Neural cell (in vitro differentiated cells): ENCODE data around the gene TMEFF2. TPM values are rescaled to one million over a fixed set of nuclear protein-coding genes. Genes with fewer than 3 reads are reported as not detected.

ENCODE experiments used
- H2AFZ ChIP-seq: fragments of 200-600, 300-800 bp; sonication (generic), shearing (Covaris generic); 2 replicates; pipeline ENCODE4 v1.6.0; 2014; ENCODE audit warnings: low read depth, mild to moderate bottlenecking, antibody characterized with exemption, low read length, moderate library complexity
- H3F3A ChIP-seq: fragments of 200-600 bp; shearing (Covaris generic); 2 replicates; pipeline ENCODE4 v1.6.1; 2016; ENCODE audit warnings: mild to moderate bottlenecking, moderate library complexity, mixed read lengths, antibody characterized with exemption, low read length; ENCODE audit not compliant: insufficient read depth, poor library complexity, severe bottlenecking
- H3K27ac ChIP-seq: fragments of 200-600, 300-800 bp; sonication (generic), shearing (Covaris generic); 2 replicates; pipeline ENCODE4 v1.5.1; 2014; ENCODE audit warnings: mild to moderate bottlenecking, low read length, moderate library complexity
- H3K27me3 ChIP-seq: fragments of 300-800, 200-600 bp; sonication (generic), shearing (Covaris generic); 2 replicates; pipeline ENCODE4 v1.6.0; 2014; ENCODE audit warnings: mild to moderate bottlenecking, low read depth, low read length, moderate library complexity; ENCODE audit not compliant: insufficient read depth
- H3K36me3 ChIP-seq: fragments of 300-800, 200-600 bp; sonication (generic), shearing (Covaris generic); 2 replicates; pipeline ENCODE4 v1.5.1; 2014; ENCODE audit warnings: mild to moderate bottlenecking, antibody characterized with exemption, low read length, moderate library complexity; ENCODE audit not compliant: insufficient read depth
- H3K4me2 ChIP-seq: fragments of 300-800, 200-600 bp; sonication (generic), shearing (Covaris generic); 2 replicates; pipeline ENCODE4 v1.6.0; 2014; ENCODE audit warnings: mild to moderate bottlenecking, low read length
- H3K4me3 ChIP-seq: fragments of 300-800, 200-600 bp; sonication (generic), shearing (Covaris generic); 2 replicates; pipeline ENCODE4 v1.5.1; 2014; ENCODE audit warnings: mild to moderate bottlenecking, low read length, moderate library complexity
- H3K79me2 ChIP-seq: fragments of 200-600 bp; shearing (Covaris generic); replicated peaks from 2 replicates; pipeline ENCODE4 v1.6.0; 2014; ENCODE audit warnings: mild to moderate bottlenecking, low read length, moderate library complexity; ENCODE audit not compliant: insufficient read depth
- H3K9ac ChIP-seq: fragments of 300-800, 200-600 bp; sonication (generic), shearing (Covaris generic); 2 replicates; pipeline ENCODE4 v1.6.1; 2016; ENCODE audit warnings: mild to moderate bottlenecking, low read length, mixed read lengths
- H3K9me2 ChIP-seq: fragments of 200-600 bp; shearing (Covaris generic); 2 replicates; pipeline ENCODE4 v1.6.1; 2016; ENCODE audit warnings: mild to moderate bottlenecking, low read length, mixed read lengths; ENCODE audit not compliant: insufficient read depth
- H3K9me3 ChIP-seq: fragments of 200-600, 300-800 bp; sonication (generic), shearing (Covaris generic); 2 replicates; pipeline ENCODE4 v1.6.1; 2016; ENCODE audit warnings: mild to moderate bottlenecking, mixed run types, low read length, moderate library complexity, mixed read lengths
- H4K20me1 ChIP-seq: fragments of 200-600 bp; shearing (Covaris generic); 2 replicates; pipeline ENCODE4 v1.6.1; 2016; ENCODE audit warnings: mild to moderate bottlenecking, mixed run types; ENCODE audit not compliant: insufficient read depth
- CTCF ChIP-seq: fragments of 450-650 bp; IDR thresholded peaks from 2 replicates; pipeline ENCODE4 v1.5.1; 2014; ENCODE audit warnings: antibody characterized with exemption, mild to moderate bottlenecking, moderate library complexity; ENCODE audit not compliant: poor library complexity, severe bottlenecking
- EP300 ChIP-seq: fragments of 450-650 bp; conservative IDR thresholded peaks from 2 replicates; pipeline ENCODE4 v1.6.1; 2014; ENCODE audit warnings: antibody characterized with exemption, mild to moderate bottlenecking, moderate library complexity; ENCODE audit not compliant: poor library complexity, severe bottlenecking
- EZH2 ChIP-seq: fragments of 200-600, 300-800 bp; shearing (Covaris generic), sonication (generic); IDR thresholded peaks from 2 replicates; pipeline ENCODE4 v1.6.1; 2014; ENCODE audit warnings: antibody characterized with exemption, low read length, borderline replicate concordance, mild to moderate bottlenecking; ENCODE audit not compliant: insufficient read depth, poor library complexity, severe bottlenecking
- MXI1 ChIP-seq: fragments of 450-650 bp; conservative IDR thresholded peaks from 2 replicates; pipeline ENCODE4 v1.6.1; 2014; ENCODE audit warnings: antibody characterized with exemption, mild to moderate bottlenecking; ENCODE audit not compliant: poor library complexity, severe bottlenecking
- POLR2AphosphoS5 ChIP-seq: IDR thresholded peaks from 2 replicates; pipeline ENCODE4 v1.6.1; 2012
- RAD21 ChIP-seq: fragments of 450-650 bp; conservative IDR thresholded peaks from 2 replicates; pipeline ENCODE4 v1.6.1; 2014; ENCODE audit warnings: antibody characterized with exemption, mild to moderate bottlenecking, moderate library complexity
- REST ChIP-seq: IDR thresholded peaks from 2 replicates; pipeline ENCODE4 v1.6.1; 2012; ENCODE audit warnings: borderline replicate concordance
- SMC3 ChIP-seq: fragments of 450-650 bp; conservative IDR thresholded peaks from 2 replicates; pipeline ENCODE4 v1.6.1; 2014; ENCODE audit warnings: antibody characterized with exemption, mild to moderate bottlenecking, moderate library complexity; ENCODE audit not compliant: poor library complexity
- TAF1 ChIP-seq: IDR thresholded peaks from 2 replicates; pipeline ENCODE4 v1.6.1; 2012; ENCODE audit warnings: low read depth
- polyA plus RNA-seq: library from polyadenylated mRNA; depleted of rRNA; stranded (reverse); fragments of >200 nt; gene quantifications from 2 replicates; pipeline ENCODE4 v1.2.3, GENCODE V29; 2014

TMEFF2 gene
- polyA plus RNA-seq, 1 donor from 2014 or later = 24.6 TPM

- H3K9me3 ChIP-seq = no peaks in the 10 kb centered on the region
- no peak overlapping the region for H3K4me2 ChIP-seq
- H4K20me1 ChIP-seq = no peaks in the 10 kb centered on the region
- H3K79me2 ChIP-seq = no peaks in the 10 kb centered on the region
- no peak overlapping the region for H3K27ac ChIP-seq
- H3K9ac ChIP-seq = no peak overlapping the region
- H3K9me2 ChIP-seq = no peaks in the 10 kb centered on the region
- peaks cover 3% of the 10 kb centered on the region for H3F3A ChIP-seq
- no peaks in the 10 kb centered on the region for H3K27me3 ChIP-seq
- H3K4me3 ChIP-seq = no peak overlapping the region
- TF ChIP-seq MXI1 (no peak), REST (no peak), SMC3 (no peak), CTCF (no peak), EP300 (no peak), TAF1 (no peak), RAD21 (no peak), EZH2 (no peak), POLR2AphosphoS5 (no peak)
- no peak overlapping the region for H2AFZ ChIP-seq
- H3K36me3 ChIP-seq = no peaks in the 10 kb centered on the region
Observed at GRCh38 chr2:191917967-191918651, 276.6 kb downstream of the TMEFF2 start.

GRCh38 chr2:191917430-191917881 is 277.3 kb downstream of the TMEFF2 start:
- no peak overlapping the region for H3K27ac ChIP-seq
- no peaks in the 10 kb centered on the region for H3K27me3 ChIP-seq
- H3K4me2 ChIP-seq = no peak overlapping the region
- H3K4me3 ChIP-seq = no peak overlapping the region
- no peaks in the 10 kb centered on the region for H4K20me1 ChIP-seq
- no peak overlapping the region for H3K9ac ChIP-seq
- TF ChIP-seq EP300 (no peak), MXI1 (no peak), SMC3 (no peak), REST (no peak), EZH2 (no peak), TAF1 (no peak), POLR2AphosphoS5 (no peak), CTCF (no peak), RAD21 (no peak)
- H3K79me2 ChIP-seq = no peaks in the 10 kb centered on the region
- H3F3A ChIP-seq = peaks cover 3% of the 10 kb centered on the region
- no peak overlapping the region for H2AFZ ChIP-seq
- H3K9me2 ChIP-seq = no peaks in the 10 kb centered on the region
- no peaks in the 10 kb centered on the region for H3K9me3 ChIP-seq
- no peaks in the 10 kb centered on the region for H3K36me3 ChIP-seq
